Hepatocyte (in vitro differentiated cells): ENCODE results near the gene LGALS8.

ENCODE experiments used
- CTCF ChIP-seq: fragments of 200-600 bp; sonication (generic); IDR thresholded peaks from 2 replicates; pipeline ENCODE4 v1.5.1; 2016; ENCODE audit warnings: antibody characterized with exemption, mild to moderate bottlenecking; ENCODE audit not compliant: poor library complexity
- EZH2phosphoT487 ChIP-seq: fragments of 200-600 bp; sonication (generic); IDR thresholded peaks from one replicate; pipeline ENCODE4 v1.6.1; 2018; ENCODE audit warnings: antibody characterized with exemption, mild to moderate bottlenecking, low read depth, moderate library complexity; ENCODE audit not compliant: unreplicated experiment, severe bottlenecking

DNA sequence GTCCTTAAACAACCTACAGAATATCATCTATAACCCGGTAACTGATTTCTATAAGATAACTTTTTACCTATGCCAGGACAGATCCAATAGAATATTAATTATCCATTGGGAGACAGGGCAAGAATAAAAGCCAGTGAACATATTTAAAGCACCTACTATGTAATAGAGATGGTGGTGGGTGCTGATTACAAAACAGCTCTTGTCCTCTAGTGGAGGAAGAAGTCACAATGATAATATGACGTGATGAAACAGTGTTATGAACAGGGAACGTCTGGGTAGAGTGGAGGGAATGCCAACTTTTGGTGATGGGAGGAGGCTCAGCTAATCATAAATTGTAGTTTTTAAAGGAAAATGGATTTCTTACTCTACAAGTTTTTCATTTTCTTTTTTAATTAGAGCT lies 2.3 kb downstream of the LGALS8 start:
- TF ChIP-seq CTCF, result no peak
- TF ChIP-seq EZH2phosphoT487, result no peak
